ENCODE results near the gene LHCGR.

Gene LHCGR

GRCh38 chr2:48727560-48727959 lies 28.0 kb downstream of the LHCGR start:
- no peak for TF ChIP-seq TAF1 (IDR thresholded peaks at IDR 0.05; ENCODE audit: borderline replicate concordance, insufficient read depth, low read length)
- TF ChIP-seq SIN3A (IDR thresholded peaks at IDR 0.05; ENCODE audit: borderline replicate concordance, insufficient read depth, low read length): no peak
- TF ChIP-seq REST (IDR thresholded peaks at IDR 0.05; ENCODE audit: insufficient read depth in 1 of 2, low read depth in 2 of 2, low read length in 2 of 2): no peak
- no peak for TF ChIP-seq FOXP2 (optimal IDR thresholded peaks at IDR 0.05; ENCODE audit: borderline replicate concordance, extremely low read depth, extremely low read length, insufficient read depth)

- TF ChIP-seq TAF1 (IDR thresholded peaks at IDR 0.05; ENCODE audit: borderline replicate concordance, insufficient read depth, low read length): no peak
- TF ChIP-seq FOXP2 (optimal IDR thresholded peaks at IDR 0.05; ENCODE audit: borderline replicate concordance, extremely low read depth, extremely low read length, insufficient read depth): no peak
- TF ChIP-seq POLR2AphosphoS5 (IDR thresholded peaks at IDR 0.05; ENCODE audit: low read depth, low read length): no peak
- TF ChIP-seq SIN3A (IDR thresholded peaks at IDR 0.05; ENCODE audit: borderline replicate concordance, insufficient read depth, low read length): no peak
- no peak for TF ChIP-seq REST (IDR thresholded peaks at IDR 0.05; ENCODE audit: insufficient read depth in 1 of 2, low read depth in 2 of 2, low read length in 2 of 2)
Measured at GRCh38 chr2:48725696-48726494, 29.6 kb downstream of the LHCGR start.

- no peak for TF ChIP-seq POLR2AphosphoS5 (IDR thresholded peaks at IDR 0.05; ENCODE audit: low read depth, low read length)
Measured at GRCh38 chr2:48724278-48724677, 31.2 kb downstream of the LHCGR start.

- TF ChIP-seq SIN3A (IDR thresholded peaks at IDR 0.05; ENCODE audit: borderline replicate concordance, insufficient read depth, low read length): no peak
- no peak for TF ChIP-seq TAF1 (IDR thresholded peaks at IDR 0.05; ENCODE audit: borderline replicate concordance, insufficient read depth, low read length)
- no peak for TF ChIP-seq POLR2AphosphoS5 (IDR thresholded peaks at IDR 0.05; ENCODE audit: low read depth, low read length)
Measured at GRCh38 chr2:48723129-48723528, 32.4 kb downstream of the LHCGR start.

GRCh38 chr2:48722391-48722790 lies 33.1 kb downstream of the LHCGR start:
- TF ChIP-seq SIN3A (IDR thresholded peaks at IDR 0.05; ENCODE audit: borderline replicate concordance, insufficient read depth, low read length) (no peak), POLR2AphosphoS5 (IDR thresholded peaks at IDR 0.05; ENCODE audit: low read depth, low read length) (no peak), REST (IDR thresholded peaks at IDR 0.05; ENCODE audit: insufficient read depth in 1 of 2, low read depth in 2 of 2, low read length in 2 of 2) (no peak), TAF1 (IDR thresholded peaks at IDR 0.05; ENCODE audit: borderline replicate concordance, insufficient read depth, low read length) (no peak), FOXP2 (optimal IDR thresholded peaks at IDR 0.05; ENCODE audit: borderline replicate concordance, extremely low read depth, extremely low read length, insufficient read depth) (no peak)

- TF ChIP-seq TAF1 (IDR thresholded peaks at IDR 0.05; ENCODE audit: borderline replicate concordance, insufficient read depth, low read length) (no peak), POLR2AphosphoS5 (IDR thresholded peaks at IDR 0.05; ENCODE audit: low read depth, low read length) (no peak), FOXP2 (optimal IDR thresholded peaks at IDR 0.05; ENCODE audit: borderline replicate concordance, extremely low read depth, extremely low read length, insufficient read depth) (no peak), SIN3A (IDR thresholded peaks at IDR 0.05; ENCODE audit: borderline replicate concordance, insufficient read depth, low read length) (no peak)
Measured at GRCh38 chr2:48721158-48721557, 34.4 kb downstream of the LHCGR start.

All from PFSK-1 (cell line).